ENCODE data around the gene SRRM2. TPM values are rescaled to one million over a fixed set of nuclear protein-coding genes. Genes with fewer than 3 reads are reported as not detected.
A peak's percentile ranks its signal among the peaks of the same experiment; 100 is the strongest.

Gene SRRM2
- total RNA-seq, 1 experiment from 2014 or later = 617 TPM

DNA sequence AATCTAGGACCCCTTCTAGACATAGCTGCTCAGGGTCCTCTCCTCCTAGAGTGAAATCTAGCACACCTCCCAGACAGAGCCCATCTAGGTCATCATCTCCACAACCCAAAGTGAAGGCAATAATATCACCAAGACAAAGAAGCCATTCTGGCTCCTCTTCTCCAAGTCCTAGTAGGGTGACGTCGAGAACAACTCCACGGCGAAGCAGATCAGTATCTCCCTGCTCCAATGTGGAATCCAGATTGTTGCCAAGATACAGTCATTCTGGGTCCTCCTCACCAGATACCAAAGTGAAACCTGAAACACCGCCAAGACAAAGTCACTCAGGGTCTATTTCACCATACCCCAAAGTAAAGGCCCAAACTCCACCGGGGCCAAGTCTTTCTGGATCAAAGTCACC, 10.7 kb downstream of the SRRM2 start:
- Histone ChIP-seq H3K9me3 (ENCODE audit: control insufficient read depth, insufficient read depth, low read depth, low read length) (no peaks in the 10 kb centered on the region; the same call in 1 of the 2 replicates), H3K27ac (ENCODE audit: low read length) (peak overlapping the region; percentile 56), H3K4me1 (ENCODE audit: control insufficient read depth, insufficient read depth, low read length) (peaks cover 18% of the 10 kb centered on the region), H3K36me3 (ENCODE audit: control insufficient read depth, insufficient read depth, low read length) (peaks cover 66% of the 10 kb centered on the region), H3K4me3 (ENCODE audit: low read depth in 2 of 2, low read length in 2 of 2) (no peak overlapping the region), H3K27me3 (ENCODE audit: control insufficient read depth, insufficient read depth, low read length) (no peaks in the 10 kb centered on the region)
- TF ChIP-seq TCF7L2 (IDR thresholded peaks at IDR 0.05; ENCODE audit: low read depth, low read length) = no peak
- 0 out of 2 replicates have a peak, but pooled peaks have one; percentile 20 for TF ChIP-seq POLR2AphosphoS5 (IDR thresholded peaks at IDR 0.05; ENCODE audit: low read depth, low read length)
- no peak for TF ChIP-seq REST (IDR thresholded peaks at IDR 0.05; ENCODE audit: insufficient read depth in 1 of 2, low read depth in 2 of 2, low read length in 1 of 2)
- TF ChIP-seq, protein P1, sequence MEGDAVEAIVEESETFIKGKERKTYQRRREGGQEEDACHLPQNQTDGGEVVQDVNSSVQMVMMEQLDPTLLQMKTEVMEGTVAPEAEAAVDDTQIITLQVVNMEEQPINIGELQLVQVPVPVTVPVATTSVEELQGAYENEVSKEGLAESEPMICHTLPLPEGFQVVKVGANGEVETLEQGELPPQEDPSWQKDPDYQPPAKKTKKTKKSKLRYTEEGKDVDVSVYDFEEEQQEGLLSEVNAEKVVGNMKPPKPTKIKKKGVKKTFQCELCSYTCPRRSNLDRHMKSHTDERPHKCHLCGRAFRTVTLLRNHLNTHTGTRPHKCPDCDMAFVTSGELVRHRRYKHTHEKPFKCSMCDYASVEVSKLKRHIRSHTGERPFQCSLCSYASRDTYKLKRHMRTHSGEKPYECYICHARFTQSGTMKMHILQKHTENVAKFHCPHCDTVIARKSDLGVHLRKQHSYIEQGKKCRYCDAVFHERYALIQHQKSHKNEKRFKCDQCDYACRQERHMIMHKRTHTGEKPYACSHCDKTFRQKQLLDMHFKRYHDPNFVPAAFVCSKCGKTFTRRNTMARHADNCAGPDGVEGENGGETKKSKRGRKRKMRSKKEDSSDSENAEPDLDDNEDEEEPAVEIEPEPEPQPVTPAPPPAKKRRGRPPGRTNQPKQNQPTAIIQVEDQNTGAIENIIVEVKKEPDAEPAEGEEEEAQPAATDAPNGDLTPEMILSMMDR (IDR thresholded peaks at IDR 0.05) = no peak
- no peak for TF ChIP-seq SIN3A (IDR thresholded peaks at IDR 0.05; ENCODE audit: borderline replicate concordance, insufficient read depth, low read depth, low read length)
- DNase-seq (ENCODE audit: low read depth, low spot score) (no peak), ATAC-seq (no peak)
- intact Hi-C loops (cut with micrococcal nuclease; ENCODE audit: unreplicated experiment) = no loop called here
- in situ Hi-C loops (cut with HindIII; ENCODE audit: low pct_unique_long_range_greater_than_20kb, low sequenced_read_pairs) = no loop called here
- no TSS peak for BruUV-seq (replicated peaks)
- ChIA-PET POLR2A (no interaction called here), CTCF (no interaction called here)

DNA sequence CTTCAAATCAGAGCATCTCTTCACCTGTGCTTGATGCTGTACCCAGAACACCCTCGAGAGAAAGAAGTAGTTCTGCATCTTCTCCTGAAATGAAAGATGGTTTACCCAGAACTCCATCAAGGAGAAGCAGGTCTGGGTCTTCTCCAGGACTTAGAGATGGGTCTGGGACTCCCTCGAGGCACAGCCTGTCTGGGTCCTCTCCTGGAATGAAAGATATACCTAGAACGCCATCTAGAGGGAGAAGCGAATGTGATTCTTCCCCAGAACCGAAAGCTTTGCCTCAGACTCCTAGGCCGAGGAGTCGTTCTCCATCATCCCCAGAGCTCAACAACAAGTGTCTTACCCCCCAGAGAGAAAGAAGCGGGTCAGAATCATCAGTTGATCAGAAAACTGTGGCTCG, 12.3 kb downstream of the SRRM2 start:
- TF ChIP-seq REST (IDR thresholded peaks at IDR 0.05; ENCODE audit: insufficient read depth in 1 of 2, low read depth in 2 of 2, low read length in 1 of 2) (no peak), POLR2AphosphoS5 (IDR thresholded peaks at IDR 0.05; ENCODE audit: low read depth, low read length) (no peak), SIN3A (IDR thresholded peaks at IDR 0.05; ENCODE audit: borderline replicate concordance, insufficient read depth, low read depth, low read length) (no peak), TCF7L2 (IDR thresholded peaks at IDR 0.05; ENCODE audit: low read depth, low read length) (no peak)
- TF ChIP-seq, protein P1 (IDR thresholded peaks at IDR 0.05) = no peak; the same call in 1 of the 2 replicates
- Histone ChIP-seq H3K4me1 (ENCODE audit: control insufficient read depth, insufficient read depth, low read length) (peaks cover 33% of the 10 kb centered on the region), H3K27ac (ENCODE audit: low read length) (peak overlapping the region; percentile 35; the same call in 1 of the 2 replicates), H3K4me3 (ENCODE audit: low read depth in 2 of 2, low read length in 2 of 2) (no peak overlapping the region), H3K36me3 (ENCODE audit: control insufficient read depth, insufficient read depth, low read length) (peaks cover 51% of the 10 kb centered on the region), H3K9me3 (ENCODE audit: control insufficient read depth, insufficient read depth, low read depth, low read length) (no peaks in the 10 kb centered on the region; the same call in 1 of the 2 replicates), H3K27me3 (ENCODE audit: control insufficient read depth, insufficient read depth, low read length) (no peaks in the 10 kb centered on the region)
- no peak for DNase-seq (ENCODE audit: low read depth, low spot score)
- no peak for ATAC-seq
- intact Hi-C loops (cut with micrococcal nuclease; ENCODE audit: unreplicated experiment) = no loop called here
- no TSS peak for BruUV-seq (replicated peaks)
- ChIA-PET CTCF (no interaction called here), POLR2A (no interaction called here)
- in situ Hi-C loops (cut with HindIII; ENCODE audit: low pct_unique_long_range_greater_than_20kb, low sequenced_read_pairs) = no loop called here

Measured in Panc1 (cell line).